ENCODE measurements around the gene CISD1. TPM values are rescaled to one million over a fixed set of nuclear protein-coding genes. Genes with fewer than 3 reads are reported as not detected.
A peak's percentile ranks its signal among the peaks of the same experiment; 100 is the strongest.

The CISD1 gene
- total RNA-seq, 1 donor: 63.8 TPM

GRCh38 chr10:58322072-58322834 lies 53.3 kb downstream of the CISD1 start:
- TF ChIP-seq, protein P1, sequence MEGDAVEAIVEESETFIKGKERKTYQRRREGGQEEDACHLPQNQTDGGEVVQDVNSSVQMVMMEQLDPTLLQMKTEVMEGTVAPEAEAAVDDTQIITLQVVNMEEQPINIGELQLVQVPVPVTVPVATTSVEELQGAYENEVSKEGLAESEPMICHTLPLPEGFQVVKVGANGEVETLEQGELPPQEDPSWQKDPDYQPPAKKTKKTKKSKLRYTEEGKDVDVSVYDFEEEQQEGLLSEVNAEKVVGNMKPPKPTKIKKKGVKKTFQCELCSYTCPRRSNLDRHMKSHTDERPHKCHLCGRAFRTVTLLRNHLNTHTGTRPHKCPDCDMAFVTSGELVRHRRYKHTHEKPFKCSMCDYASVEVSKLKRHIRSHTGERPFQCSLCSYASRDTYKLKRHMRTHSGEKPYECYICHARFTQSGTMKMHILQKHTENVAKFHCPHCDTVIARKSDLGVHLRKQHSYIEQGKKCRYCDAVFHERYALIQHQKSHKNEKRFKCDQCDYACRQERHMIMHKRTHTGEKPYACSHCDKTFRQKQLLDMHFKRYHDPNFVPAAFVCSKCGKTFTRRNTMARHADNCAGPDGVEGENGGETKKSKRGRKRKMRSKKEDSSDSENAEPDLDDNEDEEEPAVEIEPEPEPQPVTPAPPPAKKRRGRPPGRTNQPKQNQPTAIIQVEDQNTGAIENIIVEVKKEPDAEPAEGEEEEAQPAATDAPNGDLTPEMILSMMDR (IDR thresholded peaks at IDR 0.05; ENCODE audit: insufficient read depth, low read length): no peak
- no peak for DNase-seq (ENCODE audit: low read depth)
- no peak overlapping the region for H3K4me3 ChIP-seq (ENCODE audit: low read depth, low read length)

DNA sequence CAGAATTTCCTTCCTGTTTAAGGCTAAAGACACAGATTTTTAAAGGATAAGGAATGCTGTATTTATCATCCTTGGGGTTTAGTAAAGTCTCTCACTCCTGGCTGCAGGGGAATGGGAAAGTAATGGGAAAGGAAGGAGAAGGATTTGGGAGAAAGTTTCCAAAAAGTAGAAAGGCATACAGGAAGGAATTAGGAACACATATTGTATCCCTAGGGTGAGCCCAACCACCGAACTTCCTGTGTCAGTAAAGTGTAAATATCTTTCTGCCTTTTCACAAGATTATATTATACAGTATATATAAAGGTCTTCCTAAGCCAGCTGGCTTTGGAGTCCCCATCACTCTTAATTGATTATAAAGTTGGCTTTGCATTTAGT lies 53.9 kb downstream of the CISD1 start:
- TF ChIP-seq, protein P1 (IDR thresholded peaks at IDR 0.05; ENCODE audit: insufficient read depth, low read length): no peak
- H3K4me3 ChIP-seq (ENCODE audit: low read depth, low read length): no peak overlapping the region
- DNase-seq (ENCODE audit: low read depth): no peak

GRCh38 chr10:58326967-58327381 lies 58.0 kb downstream of the CISD1 start:
- peak overlapping the region; percentile 55 for H3K4me3 ChIP-seq (ENCODE audit: low read depth, low read length)
- TF ChIP-seq, protein P1 (IDR thresholded peaks at IDR 0.05; ENCODE audit: insufficient read depth, low read length): no peak

DNA sequence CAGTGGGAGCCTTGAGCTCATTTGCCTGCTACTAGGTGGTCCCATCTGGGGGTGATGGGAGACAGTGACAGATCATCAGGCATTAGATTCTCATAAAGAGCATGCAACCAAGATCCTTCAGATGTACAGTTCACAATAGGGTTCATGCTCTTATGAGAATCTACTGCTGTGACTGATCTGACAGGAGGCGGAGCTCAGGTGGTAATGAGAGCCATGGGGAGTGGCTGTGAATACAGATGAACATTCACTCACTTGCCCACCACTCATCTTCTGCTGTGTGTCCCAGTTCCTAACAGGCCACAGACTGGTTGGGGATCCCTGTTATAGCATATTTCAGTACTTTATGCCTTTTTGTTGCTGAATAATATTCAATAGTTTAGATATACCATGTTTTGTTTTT lies 59.3 kb downstream of the CISD1 start:
- TF ChIP-seq, protein P1 (IDR thresholded peaks at IDR 0.05; ENCODE audit: insufficient read depth, low read length): no peak
- no peak overlapping the region for H3K4me3 ChIP-seq (ENCODE audit: low read depth, low read length)
- DNase-seq (ENCODE audit: low read depth): no peak

More at GRCh38 chr10:58326967-58327381, 58.0 kb downstream of the CISD1 start:
- DNase-seq (ENCODE audit: low read depth): peak; percentile 71

DNA sequence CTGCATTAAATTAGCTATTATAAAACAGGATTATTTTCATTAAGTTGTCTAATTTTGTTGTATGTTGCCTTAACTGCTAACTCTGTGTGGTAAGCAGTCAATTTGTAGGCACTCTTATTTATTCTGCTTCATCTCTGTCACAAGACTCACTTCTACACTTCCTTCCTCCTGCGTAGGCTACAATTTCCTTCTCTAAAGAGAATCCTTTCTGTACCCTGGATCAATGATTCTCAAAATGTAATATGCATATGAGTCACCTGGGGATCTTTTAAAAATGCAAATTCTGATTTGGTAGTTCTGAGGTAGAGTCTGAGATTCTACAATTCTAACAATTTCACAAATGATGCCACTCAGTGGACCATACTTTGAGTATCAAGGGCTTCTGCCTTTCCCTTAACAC lies 61.5 kb downstream of the CISD1 start:
- no peak overlapping the region for H3K4me3 ChIP-seq (ENCODE audit: low read depth, low read length)
- no peak for DNase-seq (ENCODE audit: low read depth)
- TF ChIP-seq, protein P1 (IDR thresholded peaks at IDR 0.05; ENCODE audit: insufficient read depth, low read length): no peak

- DNase-seq (ENCODE audit: low read depth): no peak
- TF ChIP-seq, protein P1 (IDR thresholded peaks at IDR 0.05; ENCODE audit: insufficient read depth, low read length): no peak
- no peak overlapping the region for H3K4me3 ChIP-seq (ENCODE audit: low read depth, low read length)
Observed at GRCh38 chr10:58331646-58332045, 62.7 kb downstream of the CISD1 start.

Measured in fibroblast of the aortic adventitia (primary cell).